RWPE2 (cell line): Measurements from ENCODE around the gene KIAA1217.

Source experiments
- ATAC-seq: fragments of 200-7000 bp; cut with Tn5 transposase; 3 replicates; pipeline ENCODE4 v1.9.1; 2021; ENCODE audit warnings: low read depth
- DNase-seq: peaks from one replicate; pipeline ENCODE4 v3.0.0-alpha.2; 2020; ENCODE audit warnings: low spot score
- H3K27ac ChIP-seq: fragments of 450-650 bp; 2 replicates; pipeline ENCODE4 v1.5.1; 2017; ENCODE audit warnings: mild to moderate bottlenecking; ENCODE audit not compliant: poor library complexity, severe bottlenecking
- H3K27me3 ChIP-seq: fragments of 250-450 bp; sonication (Bioruptor Pico); 2 replicates; pipeline ENCODE4 v1.5.1; 2021; ENCODE audit warnings: mild to moderate bottlenecking, moderate library complexity; ENCODE audit not compliant: insufficient read depth, poor library complexity, severe bottlenecking
- H3K36me3 ChIP-seq: fragments of 250-450 bp; sonication (Bioruptor Pico); 2 replicates; pipeline ENCODE4 v1.5.1; 2020; ENCODE audit warnings: low read depth, mild to moderate bottlenecking, moderate library complexity
- H3K4me1 ChIP-seq: fragments of 250-450 bp; sonication (Bioruptor Pico); 2 replicates; pipeline ENCODE4 v1.5.1; 2021; ENCODE audit warnings: mild to moderate bottlenecking, moderate library complexity; ENCODE audit not compliant: insufficient read depth, poor library complexity, severe bottlenecking
- H3K4me3 ChIP-seq: fragments of 250-450 bp; sonication (Bioruptor Pico); 2 replicates; pipeline ENCODE4 v1.5.1; 2021; ENCODE audit warnings: mild to moderate bottlenecking, moderate library complexity; ENCODE audit not compliant: severe bottlenecking
- H3K9me3 ChIP-seq: fragments of 250-450 bp; sonication (Bioruptor Pico); 2 replicates; pipeline ENCODE4 v1.5.1; 2021; ENCODE audit warnings: mild to moderate bottlenecking, moderate library complexity; ENCODE audit not compliant: severe bottlenecking
- TF ChIP-seq, protein P1 (sequence below): fragments of 450-650 bp; IDR thresholded peaks from one replicate; pipeline ENCODE4 v1.5.1; 2017; ENCODE audit warnings: mild to moderate bottlenecking, moderate library complexity; ENCODE audit not compliant: poor library complexity, severe bottlenecking

The KIAA1217 gene

DNA sequence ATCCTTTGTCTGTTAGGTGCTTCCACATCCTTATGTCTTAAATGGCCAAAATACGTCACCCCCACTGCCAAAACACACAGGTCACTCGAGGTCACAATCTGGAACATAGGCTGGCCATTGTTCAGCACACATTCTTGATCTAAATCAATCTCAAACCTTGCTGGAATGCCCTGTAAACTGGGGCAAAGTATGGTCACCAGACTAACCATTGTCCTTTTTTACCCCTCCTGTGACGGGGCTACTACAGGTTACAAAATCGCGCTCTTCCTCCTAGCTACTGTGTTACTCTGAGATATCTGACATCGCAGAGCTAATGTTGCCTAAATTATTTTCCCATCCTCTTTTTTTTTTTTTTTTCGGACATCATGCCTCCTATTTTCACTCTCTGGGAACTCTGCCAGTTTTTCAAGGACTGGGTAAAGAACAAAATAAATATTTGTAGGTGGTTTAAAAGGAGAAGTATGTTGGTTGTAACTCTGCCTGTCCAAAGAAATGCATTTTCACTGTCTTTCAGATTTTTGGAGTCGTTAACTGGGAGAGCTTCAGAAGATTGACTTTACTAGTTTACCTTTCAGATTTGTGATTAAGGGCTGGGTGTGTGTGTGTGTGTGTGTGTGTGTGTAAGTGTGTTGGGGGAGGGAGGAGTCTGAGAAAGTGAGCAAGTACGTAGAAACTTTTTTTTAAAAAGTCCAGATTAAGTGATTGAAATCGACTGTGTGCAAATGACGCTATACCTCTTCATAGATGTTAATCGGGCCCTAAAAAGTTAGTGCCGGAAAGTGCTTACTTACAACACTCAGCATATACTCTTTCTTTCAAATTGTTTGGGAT, 942 bp upstream of the KIAA1217 start:
- TF ChIP-seq, protein P1, sequence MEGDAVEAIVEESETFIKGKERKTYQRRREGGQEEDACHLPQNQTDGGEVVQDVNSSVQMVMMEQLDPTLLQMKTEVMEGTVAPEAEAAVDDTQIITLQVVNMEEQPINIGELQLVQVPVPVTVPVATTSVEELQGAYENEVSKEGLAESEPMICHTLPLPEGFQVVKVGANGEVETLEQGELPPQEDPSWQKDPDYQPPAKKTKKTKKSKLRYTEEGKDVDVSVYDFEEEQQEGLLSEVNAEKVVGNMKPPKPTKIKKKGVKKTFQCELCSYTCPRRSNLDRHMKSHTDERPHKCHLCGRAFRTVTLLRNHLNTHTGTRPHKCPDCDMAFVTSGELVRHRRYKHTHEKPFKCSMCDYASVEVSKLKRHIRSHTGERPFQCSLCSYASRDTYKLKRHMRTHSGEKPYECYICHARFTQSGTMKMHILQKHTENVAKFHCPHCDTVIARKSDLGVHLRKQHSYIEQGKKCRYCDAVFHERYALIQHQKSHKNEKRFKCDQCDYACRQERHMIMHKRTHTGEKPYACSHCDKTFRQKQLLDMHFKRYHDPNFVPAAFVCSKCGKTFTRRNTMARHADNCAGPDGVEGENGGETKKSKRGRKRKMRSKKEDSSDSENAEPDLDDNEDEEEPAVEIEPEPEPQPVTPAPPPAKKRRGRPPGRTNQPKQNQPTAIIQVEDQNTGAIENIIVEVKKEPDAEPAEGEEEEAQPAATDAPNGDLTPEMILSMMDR = no peak
- DNase-seq (no peak), ATAC-seq (no peak)
- Histone ChIP-seq H3K4me3 (no peak overlapping the region), H3K4me1 (peaks cover 14% of the 10 kb centered on the region), H3K27me3 (no peaks in the 10 kb centered on the region), H3K36me3 (no peaks in the 10 kb centered on the region), H3K9me3 (no peaks in the 10 kb centered on the region), H3K27ac (no peak overlapping the region)

DNA sequence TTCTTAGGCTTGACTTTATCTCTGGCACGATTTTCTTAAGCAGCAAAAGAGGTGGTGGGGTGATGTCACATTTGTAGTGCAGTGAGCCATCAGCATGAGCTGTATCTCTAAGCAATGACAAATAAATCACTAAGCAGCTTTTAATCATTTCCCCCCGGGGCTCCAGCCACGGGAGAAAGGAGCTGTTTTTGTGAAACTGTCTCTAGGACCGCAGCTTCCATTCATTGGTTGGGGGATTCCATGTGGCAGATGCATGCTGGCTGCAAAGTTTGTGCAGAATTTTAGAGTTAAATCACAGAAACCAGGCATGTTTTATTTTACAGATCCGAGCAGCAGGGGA, 464 bp downstream of the KIAA1217 start:
- TF ChIP-seq, protein P1 = no peak
- Histone ChIP-seq H3K4me1 (peaks cover 14% of the 10 kb centered on the region), H3K4me3 (peak overlapping the region; percentile 19), H3K27me3 (no peaks in the 10 kb centered on the region), H3K27ac (peak overlapping the region; percentile 61), H3K36me3 (no peaks in the 10 kb centered on the region), H3K9me3 (no peaks in the 10 kb centered on the region)
- no peak for DNase-seq
- peak; percentile 44 for ATAC-seq

DNA sequence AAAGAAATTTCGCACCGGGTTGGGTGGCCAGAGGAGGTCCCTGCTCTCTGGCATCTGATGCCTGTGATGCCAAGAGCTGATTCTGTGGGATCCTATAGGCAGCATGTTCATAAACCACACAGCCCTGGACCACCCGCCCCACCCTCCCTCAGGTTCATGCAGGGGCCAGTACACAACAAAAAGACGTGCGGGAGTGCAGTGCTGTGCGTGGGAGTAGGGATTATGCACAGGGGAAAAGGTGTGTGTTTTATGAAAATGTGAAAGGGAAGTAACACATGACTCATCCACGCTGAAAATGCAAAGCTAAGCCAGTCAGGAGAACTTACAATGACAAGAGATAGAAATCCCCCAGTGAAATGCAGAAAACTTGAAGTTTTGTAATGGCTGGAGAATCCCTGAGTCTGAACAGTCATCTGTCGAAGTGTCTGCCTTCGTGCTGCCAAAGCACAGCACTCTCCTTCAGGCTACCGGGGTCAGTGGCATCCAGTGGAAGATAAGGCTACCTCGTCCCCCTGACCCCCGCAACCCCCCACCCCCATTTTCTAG, 1.1 kb downstream of the KIAA1217 start:
- ATAC-seq (peak; percentile 78), DNase-seq (no peak)
- Histone ChIP-seq H3K27me3 (no peaks in the 10 kb centered on the region), H3K4me1 (peaks cover 14% of the 10 kb centered on the region), H3K9me3 (no peaks in the 10 kb centered on the region), H3K36me3 (no peaks in the 10 kb centered on the region), H3K27ac (peak overlapping the region; percentile 61), H3K4me3 (peak overlapping the region; percentile 19)
- TF ChIP-seq, protein P1 = no peak

DNA sequence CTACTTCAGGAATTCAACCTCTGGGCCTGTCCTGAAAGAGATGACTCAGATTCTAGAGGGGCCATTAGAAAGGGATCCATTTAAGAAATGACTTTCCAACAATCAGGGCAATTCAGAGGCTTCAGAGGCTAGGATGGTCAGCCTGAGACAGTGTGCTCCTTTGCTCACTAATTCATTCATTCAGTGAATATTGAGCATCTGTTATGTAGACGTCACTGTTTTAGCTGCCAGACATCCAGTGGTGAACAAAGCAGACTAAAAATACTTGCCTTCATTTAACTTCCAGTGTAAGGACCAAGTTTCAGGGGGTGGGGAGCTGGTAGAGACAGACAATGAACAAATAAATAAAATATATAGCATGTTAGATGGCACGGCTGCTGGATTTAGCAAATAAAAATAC, 1.6 kb downstream of the KIAA1217 start:
- DNase-seq (no peak), ATAC-seq (0 out of 3 replicates have a peak, but pooled peaks have one; percentile 3)
- Histone ChIP-seq H3K9me3 (no peaks in the 10 kb centered on the region), H3K4me1 (peaks cover 14% of the 10 kb centered on the region), H3K27me3 (no peaks in the 10 kb centered on the region), H3K36me3 (no peaks in the 10 kb centered on the region), H3K4me3 (no peak overlapping the region), H3K27ac (peak overlapping the region; percentile 61)
- TF ChIP-seq, protein P1 = no peak

DNA sequence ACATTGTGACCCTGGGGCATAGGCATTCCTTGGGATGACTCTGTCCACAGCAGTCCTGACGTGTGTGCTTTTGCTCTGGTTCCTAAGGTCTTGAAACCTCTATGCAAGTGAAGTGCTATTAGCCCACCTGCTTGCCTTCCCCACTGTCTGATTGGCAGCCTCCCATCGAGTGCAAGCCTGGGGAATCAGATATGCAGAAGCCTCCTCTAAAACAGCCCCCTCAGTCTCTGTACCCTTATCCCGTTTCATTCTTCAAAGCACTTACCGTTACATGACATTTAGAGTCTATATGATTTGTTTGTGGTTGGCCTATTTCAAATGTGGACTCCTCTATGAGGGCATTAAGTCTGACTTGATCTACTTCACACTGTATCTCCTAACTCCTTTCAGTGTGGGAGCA, 4.3 kb downstream of the KIAA1217 start:
- ATAC-seq (no peak), DNase-seq (no peak)
- TF ChIP-seq, protein P1 = no peak
- H3K4me3 ChIP-seq = no peak overlapping the region
- H3K36me3 ChIP-seq = no peaks in the 10 kb centered on the region
- peaks cover 9% of the 10 kb centered on the region for H3K4me1 ChIP-seq
- no peaks in the 10 kb centered on the region for H3K27me3 ChIP-seq
- no peaks in the 10 kb centered on the region for H3K9me3 ChIP-seq
- H3K27ac ChIP-seq = no peak overlapping the region
